ENCODE results near the gene RTN4RL1. TPM values are rescaled to one million over a fixed set of nuclear protein-coding genes. Genes with fewer than 3 reads are reported as not detected.

The RTN4RL1 gene
- total RNA-seq, 2 experiments from 2014 or later = not detected

- no peak overlapping the region for H2AFZ ChIP-seq (ENCODE audit: low read length)
- no peak overlapping the region for H3K27ac ChIP-seq (ENCODE audit: low read depth, low read length, poor library complexity, severe bottlenecking)
- no peaks in the 10 kb centered on the region for H3K4me1 ChIP-seq (ENCODE audit: insufficient read depth, low read length, poor library complexity, severe bottlenecking)
- no TSS peak for BruUV-seq (replicated peaks)
- ChIA-PET CTCF (ENCODE audit: unreplicated experiment) (interaction anchor here (0.6 kb wide), 1 partner anchor 80 kb away, joined by 3 read pairs; no protein-coding TSS in a partner anchor), POLR2A (no interaction called here)
- no peaks in the 10 kb centered on the region for H4K20me1 ChIP-seq (ENCODE audit: insufficient read depth, low read length)
- H3K4me3 ChIP-seq (ENCODE audit: low read depth, low read length, poor library complexity, severe bottlenecking) = no peak overlapping the region
- H3K9me3 ChIP-seq (ENCODE audit: low read length) = no peaks in the 10 kb centered on the region
- no peaks in the 10 kb centered on the region for H3K9me2 ChIP-seq (ENCODE audit: insufficient read depth, low read length)
- intact Hi-C loops (cut with micrococcal nuclease; ENCODE audit: unreplicated experiment) = no loop called here
- no peak overlapping the region for H3K4me2 ChIP-seq (ENCODE audit: low read length)
- no peaks in the 10 kb centered on the region for H3K36me3 ChIP-seq (ENCODE audit: insufficient read depth, low read length)
- no peaks in the 10 kb centered on the region for H3K79me2 ChIP-seq (ENCODE audit: insufficient read depth, low read depth, low read length)
- DNase-seq (ENCODE audit: low spot score) = no peak
- TF ChIP-seq CTCF (conservative IDR thresholded peaks at IDR 0.05; ENCODE audit: low read length) (no peak), EZH2phosphoT487 (IDR thresholded peaks at IDR 0.05; ENCODE audit: borderline replicate concordance, low read depth, low read length) (no peak)
These were observed 29.0 kb downstream of the RTN4RL1 start for GRCh38 chr17:1995907-1996799.

DNA sequence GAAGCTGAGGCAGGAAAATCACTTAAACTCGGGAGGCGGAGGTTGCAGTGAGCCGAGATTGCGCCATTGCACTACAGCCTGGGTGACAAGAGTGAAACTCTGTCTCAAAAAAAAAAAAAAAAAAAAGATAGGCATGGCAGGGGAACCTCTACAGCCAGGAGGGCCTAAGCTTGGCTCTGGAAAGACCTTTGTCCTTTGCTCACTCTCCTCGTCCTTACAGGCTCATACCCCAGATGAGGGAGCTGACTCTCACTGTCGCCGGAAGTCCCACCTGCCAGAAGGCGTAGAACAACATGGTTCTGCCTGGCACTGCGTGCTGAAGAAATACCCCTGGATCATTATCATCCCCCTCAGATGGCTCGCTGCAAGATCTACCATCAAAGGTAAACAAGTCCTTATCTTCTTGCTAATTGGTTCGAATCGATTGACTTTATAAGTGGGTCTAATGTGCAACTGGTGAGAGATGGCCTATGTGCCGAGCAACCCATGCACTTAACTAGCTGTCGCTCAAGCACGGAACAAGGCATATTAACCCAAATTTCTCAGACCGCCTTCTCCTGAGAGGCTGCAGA, 29.7 kb downstream of the RTN4RL1 start:
- no peaks in the 10 kb centered on the region for H4K20me1 ChIP-seq (ENCODE audit: insufficient read depth, low read length)
- no peaks in the 10 kb centered on the region for H3K79me2 ChIP-seq (ENCODE audit: insufficient read depth, low read depth, low read length)
- CTCF ChIA-PET (ENCODE audit: unreplicated experiment) = interaction anchor here (0.5 to 0.6 kb wide), 2 partner anchors 16 to 79 kb away, joined by 3 read pairs; no protein-coding TSS in a partner anchor
- POLR2A ChIA-PET = no interaction called here
- intact Hi-C loops (cut with micrococcal nuclease; ENCODE audit: unreplicated experiment) = no loop called here
- DNase-seq (ENCODE audit: low spot score) = no peak
- no peaks in the 10 kb centered on the region for H3K9me2 ChIP-seq (ENCODE audit: insufficient read depth, low read length)
- no peak overlapping the region for H3K4me2 ChIP-seq (ENCODE audit: low read length)
- H3K4me1 ChIP-seq (ENCODE audit: insufficient read depth, low read length, poor library complexity, severe bottlenecking) = no peaks in the 10 kb centered on the region
- no peak overlapping the region for H3K4me3 ChIP-seq (ENCODE audit: low read depth, low read length, poor library complexity, severe bottlenecking)
- H3K9me3 ChIP-seq (ENCODE audit: low read length) = no peaks in the 10 kb centered on the region
- H3K36me3 ChIP-seq (ENCODE audit: insufficient read depth, low read length) = no peaks in the 10 kb centered on the region
- BruUV-seq (replicated peaks) = no TSS peak
- TF ChIP-seq CTCF (conservative IDR thresholded peaks at IDR 0.05; ENCODE audit: low read length) = no peak
- no peak for TF ChIP-seq EZH2phosphoT487 (IDR thresholded peaks at IDR 0.05; ENCODE audit: borderline replicate concordance, low read depth, low read length)
- H3K27ac ChIP-seq (ENCODE audit: low read depth, low read length, poor library complexity, severe bottlenecking) = no peak overlapping the region
- no peak overlapping the region for H2AFZ ChIP-seq (ENCODE audit: low read length)

DNA sequence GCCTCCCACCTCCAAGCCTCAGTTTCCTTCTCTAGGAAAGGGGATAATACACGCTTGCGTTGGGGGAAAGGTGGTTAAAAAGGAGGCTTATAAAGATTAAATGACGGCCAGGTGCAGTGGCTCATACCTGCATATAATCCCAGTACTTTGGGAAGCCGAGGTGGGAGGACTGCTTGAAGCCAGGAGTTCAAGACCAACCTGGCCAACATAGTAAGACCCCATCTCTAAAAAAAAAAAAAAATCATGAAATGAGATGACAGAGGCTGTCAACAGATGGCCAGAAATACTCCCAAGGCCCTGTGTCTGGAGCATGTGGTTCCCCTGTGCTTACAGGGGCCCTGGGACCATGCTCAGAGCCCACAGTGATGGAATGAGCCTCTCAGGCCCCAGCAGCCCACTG, 30.4 kb downstream of the RTN4RL1 start:
- no peaks in the 10 kb centered on the region for H3K36me3 ChIP-seq (ENCODE audit: insufficient read depth, low read length)
- no peaks in the 10 kb centered on the region for H4K20me1 ChIP-seq (ENCODE audit: insufficient read depth, low read length)
- no peak for TF ChIP-seq CTCF (conservative IDR thresholded peaks at IDR 0.05; ENCODE audit: low read length)
- no peak for TF ChIP-seq EZH2phosphoT487 (IDR thresholded peaks at IDR 0.05; ENCODE audit: borderline replicate concordance, low read depth, low read length)
- H3K9me2 ChIP-seq (ENCODE audit: insufficient read depth, low read length) = no peaks in the 10 kb centered on the region
- H3K4me3 ChIP-seq (ENCODE audit: low read depth, low read length, poor library complexity, severe bottlenecking) = no peak overlapping the region
- DNase-seq (ENCODE audit: low spot score) = no peak
- H3K4me1 ChIP-seq (ENCODE audit: insufficient read depth, low read length, poor library complexity, severe bottlenecking) = no peaks in the 10 kb centered on the region
- no peaks in the 10 kb centered on the region for H3K9me3 ChIP-seq (ENCODE audit: low read length)
- intact Hi-C loops (cut with micrococcal nuclease; ENCODE audit: unreplicated experiment) = no loop called here
- ChIA-PET POLR2A (no interaction called here), CTCF (ENCODE audit: unreplicated experiment) (interaction anchor here (0.5 kb wide), 1 partner anchor 15 kb away, joined by 3 read pairs; no protein-coding TSS in a partner anchor)
- H3K27ac ChIP-seq (ENCODE audit: low read depth, low read length, poor library complexity, severe bottlenecking) = no peak overlapping the region
- H2AFZ ChIP-seq (ENCODE audit: low read length) = no peak overlapping the region
- H3K79me2 ChIP-seq (ENCODE audit: insufficient read depth, low read depth, low read length) = no peaks in the 10 kb centered on the region
- no TSS peak for BruUV-seq (replicated peaks)
- H3K4me2 ChIP-seq (ENCODE audit: low read length) = no peak overlapping the region
